Activated CD4-positive, alpha-beta memory T cell treated with anti-CD3 and anti-CD28 coated beads, Interleukin-2, amount 10 ng/mL, durations not matched to agents 7 days and 5 days (primary cell): Measurements from ENCODE around the gene BRPF1. TPM values are rescaled to one million over a fixed set of nuclear protein-coding genes. Genes with fewer than 3 reads are reported as not detected.

Source experiments
- CTCF ChIA-PET: fragments of 350-600 bp; sonication (Branson Sonifier 250); formaldehyde crosslinking; loops from one replicate; lab custom pipeline; 2021; ENCODE audit warnings: antibody characterized with exemption, inconsistent platforms; lab: Charles Lee
- POLR2A ChIA-PET: fragments of 350-600 bp; sonication (Branson Sonifier 250); formaldehyde crosslinking; loops from one replicate; lab custom pipeline; 2021; ENCODE audit warnings: antibody characterized with exemption; lab: Charles Lee
- DNase-seq: peaks from one replicate; pipeline ENCODE4 v3.0.0-alpha.2; 2020
- H3K27ac Mint-ChIP-seq: one replicate; pipeline ENCODE4 v1.8.0; 2021; ENCODE audit warnings: mild to moderate bottlenecking, mixed read lengths
- H3K27me3 Mint-ChIP-seq: one replicate; pipeline ENCODE4 v1.8.0; 2021; ENCODE audit warnings: mixed read lengths
- H3K36me3 Mint-ChIP-seq: one replicate; pipeline ENCODE4 v1.8.0; 2021; ENCODE audit warnings: low read depth, mixed read lengths
- H3K4me1 Mint-ChIP-seq: one replicate; pipeline ENCODE4 v1.8.0; 2021; ENCODE audit warnings: mixed read lengths
- H3K4me3 Mint-ChIP-seq: one replicate; pipeline ENCODE4 v1.8.0; 2021; ENCODE audit warnings: mild to moderate bottlenecking, mixed read lengths
- H3K9me3 Mint-ChIP-seq: one replicate; pipeline ENCODE4 v1.8.0; 2021; ENCODE audit warnings: mixed read lengths
- total RNA-seq, 2 experiments: library from RNA; stranded (reverse); gene quantifications; one replicate each; pipeline ENCODE4 v1.2.3, GENCODE V29; 2021

The BRPF1 gene
- total RNA-seq, 2 experiments from 2014 or later = 38.9 to 41.9 TPM

DNA sequence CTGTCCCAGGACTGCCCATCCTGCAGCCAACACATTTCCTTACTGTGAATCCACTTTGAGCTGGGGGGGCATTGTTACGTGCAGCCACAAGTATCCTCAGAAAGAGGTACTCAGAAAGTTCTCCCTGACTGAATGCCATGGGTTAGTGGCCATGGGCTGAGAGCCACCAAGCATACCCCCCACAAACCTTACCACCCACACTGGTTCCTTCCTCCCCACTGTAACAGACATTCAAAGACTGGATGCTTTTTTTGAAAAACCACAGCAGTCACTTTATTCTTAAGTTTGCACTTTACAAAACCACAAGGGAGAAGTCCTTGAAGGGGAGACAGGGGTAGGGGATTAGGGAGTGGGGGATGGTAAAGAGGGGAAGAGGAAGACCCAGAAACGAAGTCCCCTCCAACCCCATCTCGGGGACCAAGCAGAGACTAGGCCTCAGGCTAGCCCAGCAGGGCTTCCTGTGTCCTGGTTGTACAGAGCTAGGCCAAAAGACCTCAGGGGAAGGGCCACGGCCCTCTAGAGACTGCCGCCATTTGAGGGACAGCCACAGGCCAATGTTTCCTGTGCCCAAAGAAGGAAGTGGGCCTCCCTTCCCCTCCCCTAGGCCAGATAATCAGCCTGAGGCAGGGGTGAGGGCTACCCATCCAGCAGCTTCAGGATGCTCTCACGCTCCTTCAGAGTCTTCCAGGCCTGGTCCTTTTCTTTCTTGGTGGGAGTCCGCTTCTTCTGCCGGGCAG, 48.4 kb downstream of the BRPF1 start:
- Mint-ChIP-seq H3K27me3 (no peaks in the 10 kb centered on the region), H3K4me1 (peaks cover 54% of the 10 kb centered on the region), H3K36me3 (peaks cover 45% of the 10 kb centered on the region), H3K27ac (peak overlapping the region; percentile 92), H3K9me3 (no peaks in the 10 kb centered on the region), H3K4me3 (peak overlapping the region; percentile 21)
- CTCF ChIA-PET = interaction anchor here (1.0 to 1.8 kb wide), 3 partner anchors 9 to 13 kb away, joined by 3 to 5 read pairs (median 4); partner anchors contain the start of genes ARPC4, CAMK1 and TADA3
- POLR2A ChIA-PET = interaction anchor here (0.8 to 7.5 kb wide), 10 partner anchors 10 to 383 kb away, joined by 3 to 56 read pairs (median 8); partner anchors contain the start of genes ARPC4, BRPF1, CAMK1 and JAGN1
- peak; percentile 61 for DNase-seq

DNA sequence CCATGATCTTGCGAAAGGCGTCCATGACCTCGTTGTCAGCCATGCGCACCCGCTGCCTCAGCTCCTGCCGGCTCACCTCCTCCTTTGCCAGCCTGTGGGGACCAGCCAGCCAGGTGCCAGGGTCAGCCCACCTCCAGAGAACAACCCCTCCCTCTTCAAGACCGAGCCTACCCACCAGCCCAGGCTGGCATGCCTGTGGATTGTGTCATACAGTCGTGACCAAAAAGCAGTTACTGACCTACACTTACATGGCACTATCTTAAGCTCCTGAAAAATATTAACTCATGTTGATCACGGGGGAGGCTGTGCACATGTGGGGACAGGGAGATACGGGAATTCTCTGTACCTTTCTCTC, 48.9 kb downstream of the BRPF1 start:
- peaks cover 49% of the 10 kb centered on the region for H3K36me3 Mint-ChIP-seq
- ChIA-PET CTCF (interaction anchor here (1.0 to 1.8 kb wide), 3 partner anchors 9 to 12 kb away, joined by 3 to 5 read pairs (median 4); partner anchors contain the start of genes ARPC4, CAMK1 and TADA3), POLR2A (interaction anchor here (0.8 to 7.5 kb wide), 10 partner anchors 10 to 384 kb away, joined by 3 to 56 read pairs (median 8); partner anchors contain the start of genes ARPC4, BRPF1, CAMK1 and JAGN1)
- no peaks in the 10 kb centered on the region for H3K27me3 Mint-ChIP-seq
- H3K4me1 Mint-ChIP-seq = peaks cover 54% of the 10 kb centered on the region
- DNase-seq = no peak
- H3K4me3 Mint-ChIP-seq = no peak overlapping the region
- no peaks in the 10 kb centered on the region for H3K9me3 Mint-ChIP-seq
- H3K27ac Mint-ChIP-seq = peak overlapping the region; percentile 92

DNA sequence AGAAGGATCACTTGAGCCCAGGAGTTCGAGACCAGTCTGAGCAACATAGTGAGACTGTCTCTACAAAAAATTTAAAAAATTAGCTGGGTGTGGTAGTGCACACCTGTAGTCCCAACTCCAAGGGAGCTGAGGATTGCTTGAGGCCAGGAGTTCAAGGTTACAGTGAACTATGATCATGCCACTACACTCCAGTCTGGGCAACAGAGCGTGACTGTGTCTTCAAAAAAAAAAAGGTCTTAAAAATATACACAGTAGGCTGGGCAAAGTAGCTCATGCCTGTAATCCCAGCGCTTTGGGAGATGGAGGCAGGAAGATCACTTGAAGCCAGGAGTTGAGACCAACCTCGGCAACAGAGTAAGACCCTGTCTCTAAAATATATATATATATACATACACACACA, 49.4 kb downstream of the BRPF1 start:
- DNase-seq = no peak
- Mint-ChIP-seq H3K27ac (peak overlapping the region; percentile 92), H3K4me1 (peaks cover 54% of the 10 kb centered on the region), H3K27me3 (no peaks in the 10 kb centered on the region), H3K36me3 (peaks cover 53% of the 10 kb centered on the region), H3K9me3 (no peaks in the 10 kb centered on the region), H3K4me3 (no peak overlapping the region)
- POLR2A ChIA-PET = interaction anchor here (0.9 to 7.5 kb wide), 9 partner anchors 10 to 384 kb away, joined by 3 to 56 read pairs (median 10); partner anchors contain the start of genes ARPC4, BRPF1, CAMK1 and JAGN1
- CTCF ChIA-PET = interaction anchor here (0.6 to 1.8 kb wide), 4 partner anchors 8 to 184 kb away, joined by 3 to 5 read pairs (median 4); partner anchors contain the start of genes ARPC4 and TADA3

DNA sequence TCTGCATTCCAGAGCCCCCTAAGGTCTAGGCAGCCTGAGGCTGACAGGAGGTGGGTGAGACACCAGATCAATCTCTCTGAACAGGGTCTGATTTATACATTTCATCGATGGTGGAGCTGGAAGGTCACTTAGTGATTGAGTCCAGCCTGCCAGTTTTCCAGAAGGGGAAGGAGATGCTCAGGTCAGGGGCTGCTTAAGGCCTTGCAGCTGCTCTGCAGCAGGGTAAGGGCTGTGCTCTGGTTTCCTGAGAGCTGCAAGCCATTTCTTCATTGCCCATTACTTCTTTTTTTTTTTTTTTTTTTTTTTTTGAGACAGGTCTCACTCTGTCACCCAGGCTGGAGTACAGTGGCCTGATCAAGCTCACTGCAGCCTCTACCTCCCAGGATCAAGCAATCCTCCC, 50.0 kb downstream of the BRPF1 start:
- Mint-ChIP-seq H3K4me3 (no peak overlapping the region), H3K27ac (peak overlapping the region; percentile 54), H3K27me3 (no peaks in the 10 kb centered on the region), H3K4me1 (peaks cover 56% of the 10 kb centered on the region), H3K9me3 (no peaks in the 10 kb centered on the region), H3K36me3 (peaks cover 59% of the 10 kb centered on the region)
- DNase-seq = no peak
- ChIA-PET POLR2A (interaction anchor here (1.0 to 7.5 kb wide), 9 partner anchors 8 to 206 kb away, joined by 3 to 56 read pairs (median 10); partner anchors contain the start of genes ARPC4, BRPF1, CAMK1 and OGG1), CTCF (interaction anchor here (0.6 to 1.3 kb wide), 4 partner anchors 9 to 185 kb away, joined by 3 to 5 read pairs (median 4); no protein-coding TSS in a partner anchor)

DNA sequence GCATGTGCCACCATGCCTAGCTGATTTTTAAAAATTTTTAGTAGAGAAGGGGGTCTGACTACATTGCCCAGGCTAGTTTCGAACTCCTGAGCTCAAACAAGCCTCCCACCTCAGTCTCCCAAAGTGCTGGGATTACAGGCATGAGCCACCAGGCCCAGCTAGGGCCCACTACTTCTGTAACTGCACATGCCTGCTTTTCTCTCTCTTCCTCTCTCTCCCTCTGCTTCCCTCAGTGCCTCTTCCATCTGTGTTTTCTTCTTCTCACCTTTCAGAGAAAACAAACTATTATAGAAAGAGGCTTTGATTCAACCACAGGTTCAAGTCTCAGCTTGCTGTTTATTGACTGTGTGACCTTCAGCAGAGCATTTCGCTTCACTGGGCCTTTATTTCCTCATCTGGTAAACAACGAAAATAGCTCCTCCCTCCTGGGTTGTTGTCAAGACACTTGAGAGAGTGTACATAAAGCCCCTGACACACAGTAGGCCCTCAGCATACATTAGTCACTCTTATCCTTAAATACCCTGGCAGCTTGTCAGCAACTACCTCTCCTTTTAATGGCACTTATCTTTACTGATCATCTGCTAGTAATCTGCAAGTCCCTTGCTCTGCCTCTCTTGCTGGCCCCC, 50.6 kb downstream of the BRPF1 start:
- ChIA-PET POLR2A (interaction anchor here (1.0 to 7.5 kb wide), 8 partner anchors 8 to 205 kb away, joined by 3 to 56 read pairs (median 8); partner anchors contain the start of genes ARPC4, BRPF1, CAMK1 and OGG1), CTCF (interaction anchor here (0.9 to 1.4 kb wide), 4 partner anchors 10 to 165 kb away, joined by 3 to 4 read pairs (median 4); no protein-coding TSS in a partner anchor)
- H3K4me1 Mint-ChIP-seq = peaks cover 57% of the 10 kb centered on the region
- no peaks in the 10 kb centered on the region for H3K9me3 Mint-ChIP-seq
- peak overlapping the region; percentile 40 for H3K27ac Mint-ChIP-seq
- H3K27me3 Mint-ChIP-seq = no peaks in the 10 kb centered on the region
- H3K4me3 Mint-ChIP-seq = no peak overlapping the region
- H3K36me3 Mint-ChIP-seq = peaks cover 64% of the 10 kb centered on the region
- DNase-seq = no peak

DNA sequence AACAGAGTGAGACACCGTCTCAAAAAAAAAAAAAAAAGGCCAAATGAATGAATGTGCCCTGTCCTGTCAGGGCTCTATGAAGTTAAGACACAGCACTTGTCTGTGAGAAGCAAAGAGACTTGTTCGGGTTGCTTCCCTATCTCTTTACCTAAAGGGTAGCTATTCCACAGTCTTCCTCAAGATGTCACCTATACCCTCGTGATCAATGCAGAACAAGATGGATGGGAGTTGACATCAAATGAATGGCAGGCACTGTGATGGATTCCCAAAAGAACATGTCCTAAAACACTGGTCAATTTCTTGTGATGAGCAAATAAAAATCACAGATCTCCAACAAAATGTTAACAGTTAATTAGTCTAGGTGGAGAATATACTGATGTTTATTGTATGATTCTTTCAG, 51.2 kb downstream of the BRPF1 start:
- CTCF ChIA-PET = interaction anchor here (1.4 kb wide), 1 partner anchor 48 kb away, joined by 3 read pairs; no protein-coding TSS in a partner anchor
- no peaks in the 10 kb centered on the region for H3K9me3 Mint-ChIP-seq
- no peaks in the 10 kb centered on the region for H3K27me3 Mint-ChIP-seq
- no peak overlapping the region for H3K27ac Mint-ChIP-seq
- DNase-seq = no peak
- H3K4me1 Mint-ChIP-seq = peaks cover 59% of the 10 kb centered on the region
- peaks cover 71% of the 10 kb centered on the region for H3K36me3 Mint-ChIP-seq
- no peak overlapping the region for H3K4me3 Mint-ChIP-seq
- POLR2A ChIA-PET = interaction anchor here (1.0 to 7.5 kb wide), 5 partner anchors 8 to 26 kb away, joined by 3 to 56 read pairs (median 5); partner anchors contain the start of genes ARPC4, CAMK1 and TADA3

DNA sequence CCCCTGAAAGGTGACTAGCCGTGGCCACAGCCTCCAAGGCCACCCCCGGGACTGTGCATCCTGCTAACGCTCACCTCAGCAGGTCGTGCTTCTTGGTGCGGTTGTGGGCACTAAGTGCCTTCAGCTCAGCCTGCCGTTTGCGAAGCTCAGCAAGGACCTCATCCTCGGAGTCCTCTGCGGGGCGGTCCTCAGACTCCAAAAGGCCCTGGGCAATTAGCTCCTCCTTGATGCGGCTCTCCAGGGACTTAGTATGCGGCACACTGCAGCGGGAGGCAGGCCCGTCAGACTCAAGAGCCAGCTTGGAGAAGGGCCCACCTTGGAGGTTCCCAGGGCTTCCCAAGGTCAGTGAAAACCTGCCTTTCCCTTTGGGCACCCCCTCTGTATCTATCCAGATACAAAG, 52.4 kb downstream of the BRPF1 start:
- H3K27ac Mint-ChIP-seq = no peak overlapping the region
- no peaks in the 10 kb centered on the region for H3K27me3 Mint-ChIP-seq
- CTCF ChIA-PET = no interaction called here
- H3K4me1 Mint-ChIP-seq = peaks cover 50% of the 10 kb centered on the region
- POLR2A ChIA-PET = interaction anchor here (0.6 to 7.5 kb wide), 2 partner anchors 9 to 151 kb away, joined by 3 to 56 read pairs; partner anchors contain the start of genes ARPC4 and TADA3
- H3K9me3 Mint-ChIP-seq = no peaks in the 10 kb centered on the region
- H3K36me3 Mint-ChIP-seq = peaks cover 73% of the 10 kb centered on the region
- no peak for DNase-seq
- H3K4me3 Mint-ChIP-seq = no peak overlapping the region

DNA sequence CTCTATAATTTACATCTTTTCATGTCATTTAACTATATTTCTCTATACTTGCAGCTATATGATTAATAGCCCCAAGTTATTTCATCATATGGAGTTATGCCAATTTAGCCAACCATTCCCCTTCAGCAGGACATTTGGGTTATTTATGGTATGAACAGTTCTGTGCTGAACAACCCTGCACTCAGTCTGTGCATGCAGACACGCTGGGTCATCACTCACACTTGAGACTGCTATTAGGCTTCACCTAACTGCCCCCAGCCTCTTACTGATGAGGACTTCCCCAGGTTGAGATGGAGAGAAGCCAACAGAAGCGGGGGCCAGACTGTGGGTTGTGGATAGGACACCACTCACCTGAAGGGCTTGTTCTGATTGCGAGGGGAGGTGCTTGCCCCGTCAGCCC, 53.4 kb downstream of the BRPF1 start:
- ChIA-PET POLR2A (no interaction called here), CTCF (no interaction called here)
- Mint-ChIP-seq H3K36me3 (peaks cover 71% of the 10 kb centered on the region), H3K27me3 (no peaks in the 10 kb centered on the region), H3K4me3 (no peak overlapping the region), H3K4me1 (peaks cover 46% of the 10 kb centered on the region), H3K9me3 (no peaks in the 10 kb centered on the region), H3K27ac (no peak overlapping the region)
- no peak for DNase-seq

DNA sequence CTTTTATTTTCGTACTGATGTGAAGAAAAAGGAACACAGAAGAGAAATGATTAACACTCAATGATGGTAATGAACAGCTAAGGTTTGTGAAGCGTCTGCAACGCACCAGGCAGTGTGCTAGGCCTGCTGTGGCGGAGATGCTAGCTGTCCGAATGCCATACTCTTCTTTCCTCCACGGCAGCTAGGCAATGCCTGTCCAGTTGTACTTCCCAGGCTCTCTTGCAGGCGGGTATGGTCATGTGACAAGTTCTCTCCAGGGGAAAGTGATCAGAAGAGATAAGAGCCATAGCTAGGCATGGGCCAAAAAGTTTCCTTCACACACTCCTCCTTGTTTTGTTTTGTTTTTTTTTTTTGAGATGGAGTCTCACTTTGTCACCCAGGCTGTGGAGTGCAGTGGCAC, 54.1 kb downstream of the BRPF1 start:
- H3K27ac Mint-ChIP-seq = no peak overlapping the region
- H3K9me3 Mint-ChIP-seq = no peaks in the 10 kb centered on the region
- peaks cover 72% of the 10 kb centered on the region for H3K36me3 Mint-ChIP-seq
- ChIA-PET CTCF (interaction anchor here (0.5 kb wide), 1 partner anchor 43 kb away, joined by 3 read pairs; no protein-coding TSS in a partner anchor), POLR2A (interaction anchor here (1.2 kb wide), 1 partner anchor 34 kb away, joined by 3 read pairs; no protein-coding TSS in a partner anchor)
- DNase-seq = no peak
- peaks cover 46% of the 10 kb centered on the region for H3K4me1 Mint-ChIP-seq
- H3K4me3 Mint-ChIP-seq = no peak overlapping the region
- no peaks in the 10 kb centered on the region for H3K27me3 Mint-ChIP-seq

DNA sequence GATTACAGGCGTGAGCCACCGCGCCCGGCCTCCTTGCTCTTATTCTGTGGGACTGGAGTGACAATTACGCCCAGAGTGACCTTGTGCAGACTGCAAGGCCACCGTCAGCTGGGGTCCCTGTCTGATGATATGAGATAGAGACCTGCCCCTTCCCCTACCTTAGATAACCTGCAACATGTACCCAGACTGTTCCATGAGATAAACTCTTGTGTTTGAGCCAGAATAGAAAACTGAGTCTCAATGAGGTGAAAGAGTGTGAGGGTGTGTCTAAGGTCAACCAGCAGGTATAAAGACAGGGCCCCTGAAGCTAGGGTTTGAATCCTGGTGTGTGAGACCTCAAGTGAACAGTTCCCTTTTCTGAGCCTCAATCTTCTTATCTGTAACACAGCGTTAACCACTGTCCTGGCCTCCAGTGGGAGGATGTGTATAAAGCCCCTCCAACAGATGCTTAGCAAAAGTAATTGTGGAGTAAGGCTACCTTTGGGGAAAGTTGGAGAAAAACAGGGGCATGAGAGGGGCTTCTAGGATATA, 54.7 kb downstream of the BRPF1 start:
- Mint-ChIP-seq H3K4me3 (no peak overlapping the region), H3K36me3 (peaks cover 73% of the 10 kb centered on the region), H3K27me3 (no peaks in the 10 kb centered on the region), H3K27ac (no peak overlapping the region), H3K9me3 (no peaks in the 10 kb centered on the region), H3K4me1 (peaks cover 47% of the 10 kb centered on the region)
- ChIA-PET POLR2A (interaction anchor here (1.2 kb wide), 1 partner anchor 35 kb away, joined by 3 read pairs; no protein-coding TSS in a partner anchor), CTCF (interaction anchor here (0.8 kb wide), 1 partner anchor 21 kb away, joined by 3 read pairs; no protein-coding TSS in a partner anchor)
- no peak for DNase-seq

DNA sequence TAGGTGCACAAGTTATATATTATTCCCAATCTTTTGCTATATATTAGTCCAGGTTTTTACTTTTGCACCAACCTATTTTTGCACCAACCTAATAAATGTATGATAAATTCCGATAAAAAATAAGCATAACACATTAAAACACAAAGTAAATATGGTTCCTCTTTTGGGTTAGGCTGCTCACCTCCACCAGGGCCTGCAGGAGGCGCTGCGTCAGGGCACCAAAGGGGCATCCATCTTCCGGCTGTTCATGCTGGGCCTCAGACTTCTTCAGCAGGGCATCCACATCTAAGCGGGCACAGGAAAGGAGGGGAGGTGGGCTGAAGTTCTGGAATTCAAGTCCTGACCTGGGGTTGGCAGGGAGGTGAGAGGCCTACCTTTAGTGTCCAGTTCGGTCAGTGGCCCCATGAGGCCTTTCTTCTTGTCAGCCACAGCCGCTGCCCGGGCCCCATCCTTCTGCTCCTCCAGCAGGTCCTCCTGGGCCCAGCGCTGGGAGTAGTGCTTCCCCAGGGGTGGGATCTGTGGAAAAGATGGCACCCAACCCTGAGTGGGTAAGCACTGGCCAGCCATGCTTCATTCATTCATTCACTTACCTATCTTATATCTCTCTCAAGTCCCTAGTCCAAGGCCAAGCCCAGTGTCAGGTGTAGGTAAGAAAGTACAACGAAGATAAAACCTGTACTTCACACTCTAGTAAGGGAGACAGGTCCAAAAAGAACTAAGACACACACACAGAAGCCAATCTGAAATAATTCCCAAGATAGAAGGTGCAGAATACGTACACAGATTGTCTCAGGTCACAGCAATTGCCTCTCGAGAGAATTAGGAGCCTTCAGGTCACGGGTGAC, 55.5 kb downstream of the BRPF1 start:
- POLR2A ChIA-PET = no interaction called here
- Mint-ChIP-seq H3K9me3 (no peaks in the 10 kb centered on the region), H3K4me1 (peaks cover 51% of the 10 kb centered on the region), H3K4me3 (no peak overlapping the region), H3K27ac (peak overlapping the region; percentile 71), H3K36me3 (peaks cover 74% of the 10 kb centered on the region), H3K27me3 (no peaks in the 10 kb centered on the region)
- CTCF ChIA-PET = interaction anchor here (0.8 to 1.0 kb wide), 2 partner anchors 10 to 21 kb away, joined by 3 read pairs; no protein-coding TSS in a partner anchor
- DNase-seq = no peak
